HEK293T (cell line): ENCODE measurements around the gene MTMR12.

Source experiments
- BHLHE40 ChIP-seq: fragments of 450-650 bp; IDR thresholded peaks from 2 replicates; pipeline ENCODE4 v1.6.1; 2016; ENCODE audit warnings: mild to moderate bottlenecking, moderate library complexity, borderline replicate concordance
- ELF4 ChIP-seq: fragments of 450-650 bp; IDR thresholded peaks from 2 replicates; pipeline ENCODE4 v1.6.1; 2017; ENCODE audit warnings: antibody characterized with exemption
- FOXK2 ChIP-seq: fragments of 450-650 bp; IDR thresholded peaks from 2 replicates; pipeline ENCODE4 v1.6.1; 2016; ENCODE audit warnings: mild to moderate bottlenecking
- FOXM1 ChIP-seq: fragments of 450-650 bp; IDR thresholded peaks from 2 replicates; pipeline ENCODE4 v1.6.1; 2017; ENCODE audit warnings: mild to moderate bottlenecking, borderline replicate concordance
- LEF1 ChIP-seq: fragments of 450-650 bp; IDR thresholded peaks from 2 replicates; pipeline ENCODE4 v1.6.1; 2017; ENCODE audit warnings: mild to moderate bottlenecking, borderline replicate concordance
- NFRKB ChIP-seq: fragments of 450-650 bp; IDR thresholded peaks from 2 replicates; pipeline ENCODE4 v1.6.1; 2016; ENCODE audit warnings: mild to moderate bottlenecking, moderate library complexity
- SP1 ChIP-seq: fragments of 450-650 bp; IDR thresholded peaks from 2 replicates; pipeline ENCODE4 v1.6.1; 2017
- SUZ12 ChIP-seq: fragments of 450-650 bp; IDR thresholded peaks from 2 replicates; pipeline ENCODE4 v1.6.1; 2016; ENCODE audit warnings: mild to moderate bottlenecking

DNA sequence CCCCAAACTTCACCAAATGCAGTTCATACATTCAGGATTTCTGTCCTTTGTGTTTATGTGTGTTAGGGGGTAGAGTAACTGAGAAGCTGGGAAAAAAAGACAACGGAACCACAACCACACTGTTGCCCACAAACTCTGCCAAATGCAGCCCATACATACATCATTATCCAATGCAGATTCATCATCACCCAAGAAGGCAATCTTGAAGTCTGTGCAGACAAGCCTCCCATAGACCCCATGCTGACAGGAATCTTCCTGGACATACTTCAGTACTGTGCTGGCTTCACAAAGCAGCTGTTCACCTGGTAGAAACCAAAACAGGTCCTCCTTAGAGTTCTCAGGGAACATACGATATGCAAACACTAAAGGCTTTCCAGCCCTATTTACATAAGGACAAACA is 38.9 kb downstream of the MTMR12 start:
- no peak for TF ChIP-seq BHLHE40
- no peak for TF ChIP-seq ELF4
- TF ChIP-seq SP1: no peak
- no peak for TF ChIP-seq FOXK2
- no peak for TF ChIP-seq FOXM1
- TF ChIP-seq SUZ12: no peak
- no peak for TF ChIP-seq LEF1
- no peak for TF ChIP-seq NFRKB
